Mesothelial cell of epicardium (in vitro differentiated cells): Measurements from ENCODE around the gene ERCC8. TPM values are rescaled to one million over a fixed set of nuclear protein-coding genes. Genes with fewer than 3 reads are reported as not detected.

ENCODE experiments used
- DNase-seq, 2 experiments: peaks; one replicate each; pipeline ENCODE4 v3.0.0; 2021; ENCODE audit warnings: low spot score in 2 of 2; ENCODE audit not compliant: unreplicated experiment in 2 of 2
- H3K27ac Mint-ChIP-seq: 2 replicates; pipeline ENCODE4 v1.8.0; 2021; ENCODE audit warnings: mixed read lengths
- H3K27me3 Mint-ChIP-seq: 2 replicates; pipeline ENCODE4 v1.8.0; 2021; ENCODE audit warnings: low read depth, mixed read lengths
- H3K36me3 Mint-ChIP-seq: 2 replicates; pipeline ENCODE4 v1.8.0; 2021; ENCODE audit warnings: mixed read lengths
- H3K4me1 Mint-ChIP-seq: 2 replicates; pipeline ENCODE4 v1.8.0; 2021; ENCODE audit warnings: mixed read lengths
- H3K4me3 Mint-ChIP-seq: 2 replicates; pipeline ENCODE4 v1.8.0; 2021; ENCODE audit warnings: mild to moderate bottlenecking, moderate library complexity, mixed read lengths
- H3K9me3 Mint-ChIP-seq: 2 replicates; pipeline ENCODE4 v1.8.0; 2021; ENCODE audit warnings: mixed read lengths
- CTCF ChIP-seq: fragments of 200-600 bp; sonication (generic); IDR thresholded peaks from one replicate; pipeline ENCODE4 v1.5.0; 2021; ENCODE audit warnings: antibody characterized with exemption; ENCODE audit not compliant: unreplicated experiment
- total RNA-seq: library from RNA; stranded (reverse); gene quantifications from 3 replicates; pipeline ENCODE4 v1.2.1, GENCODE V29; 2021

The ERCC8 gene
- total RNA-seq, 1 donor from 2014 or later: 14.8 TPM

GRCh38 chr5:60827201-60827600, 117.7 kb downstream of the ERCC8 start:
- Mint-ChIP-seq H3K27ac (no peak overlapping the region), H3K27me3 (no peaks in the 10 kb centered on the region), H3K4me1 (no peaks in the 10 kb centered on the region), H3K4me3 (no peak overlapping the region), H3K9me3 (no peaks in the 10 kb centered on the region), H3K36me3 (no peaks in the 10 kb centered on the region)
- TF ChIP-seq CTCF: no peak
- no peak for DNase-seq

- DNase-seq: no peak
- H3K4me3 Mint-ChIP-seq: no peak overlapping the region
- H3K36me3 Mint-ChIP-seq: no peaks in the 10 kb centered on the region
- H3K27ac Mint-ChIP-seq: no peak overlapping the region
- no peaks in the 10 kb centered on the region for H3K9me3 Mint-ChIP-seq
- H3K27me3 Mint-ChIP-seq: no peaks in the 10 kb centered on the region
- no peak for TF ChIP-seq CTCF
- no peaks in the 10 kb centered on the region for H3K4me1 Mint-ChIP-seq
Observed at GRCh38 chr5:60826653-60827052, 118.2 kb downstream of the ERCC8 start.

Other genes starting within 250 kb of the ERCC8 start
- 14.6 to 17.0 TPM (median 14.7 TPM) in 3 replicates for gene DEPDC1B, start 244.9 kb downstream of the ERCC8 start, total RNA-seq
- gene ELOVL7, start 100.8 kb downstream of the ERCC8 start, total RNA-seq: 8.6 to 9.4 TPM (median 9.2 TPM) in 3 replicates
- 19.8 to 21.3 TPM (median 20.6 TPM) in 3 replicates for gene NDUFAF2, start 135 bp upstream of the ERCC8 start, total RNA-seq
- gene SMIM15, start 217.4 kb upstream of the ERCC8 start, total RNA-seq: 49.0 to 51.2 TPM (median 50.9 TPM) in 3 replicates